ENCODE results near the gene ACE2.

Gene ACE2

DNA sequence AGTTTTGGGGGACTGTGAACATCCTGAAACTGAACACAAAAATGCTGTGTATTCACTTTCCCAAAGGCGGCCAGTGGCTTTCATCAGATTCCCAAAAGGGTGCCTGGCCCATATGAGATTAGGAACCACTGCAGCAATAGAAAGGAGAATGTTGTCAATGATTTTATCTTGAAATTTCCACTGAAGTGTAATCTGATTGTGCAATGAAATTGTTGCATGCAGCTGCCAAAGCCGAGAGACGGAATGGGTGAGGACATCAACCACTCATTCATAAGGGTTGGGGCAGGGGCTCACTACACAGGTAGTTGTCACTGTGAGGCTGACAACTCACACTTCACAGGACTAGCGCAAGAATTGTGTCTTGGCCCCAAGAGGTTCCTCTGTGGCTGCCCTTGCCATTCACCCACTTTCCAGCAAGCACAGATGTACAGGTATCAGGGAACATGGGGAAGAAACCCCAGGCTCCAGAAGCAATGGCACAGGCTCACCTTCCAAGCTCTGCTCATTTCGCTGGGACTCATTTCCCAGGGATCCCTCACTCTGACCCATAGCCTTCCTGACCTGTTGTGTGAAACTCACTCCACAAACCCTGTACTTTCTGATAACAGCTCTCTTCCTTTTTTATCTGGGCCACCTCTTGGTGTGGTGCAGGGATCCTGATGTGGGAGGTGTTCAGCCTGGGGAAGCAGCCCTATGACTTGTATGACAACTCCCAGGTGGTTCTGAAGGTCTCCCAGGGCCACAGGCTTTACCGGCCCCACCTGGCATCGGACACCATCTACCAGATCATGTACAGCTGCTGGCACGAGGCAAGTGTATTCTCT, 51.4 kb downstream of the ACE2 start:
- Histone ChIP-seq H3K27ac (ENCODE audit: low read length) (no peak overlapping the region), H3K79me2 (ENCODE audit: low read length) (no peaks in the 10 kb centered on the region), H2AFZ (ENCODE audit: low read length) (no peak overlapping the region), H3K4me3 (ENCODE audit: low read length) (no peak overlapping the region), H3K4me1 (ENCODE audit: low read length) (no peaks in the 10 kb centered on the region), H3K4me2 (ENCODE audit: low read depth, low read length) (no peak overlapping the region), H3F3A (ENCODE audit: insufficient read depth, low read length) (no peaks in the 10 kb centered on the region), H3K36me3 (replicated peaks; ENCODE audit: insufficient read depth, low read length) (no peaks in the 10 kb centered on the region), H3K9me3 (replicated peaks; ENCODE audit: insufficient read depth, low read length) (no peaks in the 10 kb centered on the region), H3K9ac (ENCODE audit: low read length) (no peak overlapping the region), H3K9me2 (replicated peaks; ENCODE audit: insufficient read depth, low read length) (no peaks in the 10 kb centered on the region), H4K20me1 (ENCODE audit: insufficient read depth, low read length) (no peaks in the 10 kb centered on the region), H3K27me3 (replicated peaks; ENCODE audit: insufficient read depth, low read length) (no peaks in the 10 kb centered on the region)
- no peak for DNase-seq
- TF ChIP-seq, protein P1, sequence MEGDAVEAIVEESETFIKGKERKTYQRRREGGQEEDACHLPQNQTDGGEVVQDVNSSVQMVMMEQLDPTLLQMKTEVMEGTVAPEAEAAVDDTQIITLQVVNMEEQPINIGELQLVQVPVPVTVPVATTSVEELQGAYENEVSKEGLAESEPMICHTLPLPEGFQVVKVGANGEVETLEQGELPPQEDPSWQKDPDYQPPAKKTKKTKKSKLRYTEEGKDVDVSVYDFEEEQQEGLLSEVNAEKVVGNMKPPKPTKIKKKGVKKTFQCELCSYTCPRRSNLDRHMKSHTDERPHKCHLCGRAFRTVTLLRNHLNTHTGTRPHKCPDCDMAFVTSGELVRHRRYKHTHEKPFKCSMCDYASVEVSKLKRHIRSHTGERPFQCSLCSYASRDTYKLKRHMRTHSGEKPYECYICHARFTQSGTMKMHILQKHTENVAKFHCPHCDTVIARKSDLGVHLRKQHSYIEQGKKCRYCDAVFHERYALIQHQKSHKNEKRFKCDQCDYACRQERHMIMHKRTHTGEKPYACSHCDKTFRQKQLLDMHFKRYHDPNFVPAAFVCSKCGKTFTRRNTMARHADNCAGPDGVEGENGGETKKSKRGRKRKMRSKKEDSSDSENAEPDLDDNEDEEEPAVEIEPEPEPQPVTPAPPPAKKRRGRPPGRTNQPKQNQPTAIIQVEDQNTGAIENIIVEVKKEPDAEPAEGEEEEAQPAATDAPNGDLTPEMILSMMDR (IDR thresholded peaks at IDR 0.05; ENCODE audit: low read length): no peak
- TF ChIP-seq EZH2phosphoT487 (IDR thresholded peaks at IDR 0.05; ENCODE audit: low read length) (no peak), EZH2 (optimal IDR thresholded peaks at IDR 0.05; ENCODE audit: low read depth, low read length) (no peak)

DNA sequence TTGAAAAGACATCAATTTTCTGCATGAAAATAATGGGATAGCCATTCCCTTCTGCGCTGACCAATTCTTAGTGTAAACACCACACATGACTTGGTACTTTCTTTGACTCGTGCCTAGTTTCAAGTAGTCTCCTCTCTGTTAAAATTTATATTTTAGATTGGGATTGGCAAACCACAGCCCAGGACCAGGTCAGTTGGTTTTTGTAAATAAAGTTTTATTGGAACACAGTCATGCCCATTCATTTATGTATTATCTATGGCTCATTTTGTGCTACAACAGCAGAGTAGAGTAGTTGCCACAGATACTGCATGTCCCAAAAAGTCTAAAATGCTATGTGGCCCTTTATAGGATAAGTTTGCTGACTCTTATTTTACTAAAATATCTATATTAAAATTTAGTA, 53.4 kb downstream of the ACE2 start:
- no peaks in the 10 kb centered on the region for H3K36me3 ChIP-seq (replicated peaks; ENCODE audit: insufficient read depth, low read length)
- no peak overlapping the region for H3K4me3 ChIP-seq (ENCODE audit: low read length)
- no peaks in the 10 kb centered on the region for H3K79me2 ChIP-seq (ENCODE audit: low read length)
- H4K20me1 ChIP-seq (ENCODE audit: insufficient read depth, low read length): no peaks in the 10 kb centered on the region
- H3K4me1 ChIP-seq (ENCODE audit: low read length): no peaks in the 10 kb centered on the region
- no peak overlapping the region for H2AFZ ChIP-seq (ENCODE audit: low read length)
- no peak overlapping the region for H3K9ac ChIP-seq (ENCODE audit: low read length)
- no peak overlapping the region for H3K27ac ChIP-seq (ENCODE audit: low read length)
- DNase-seq: no peak
- no peaks in the 10 kb centered on the region for H3F3A ChIP-seq (ENCODE audit: insufficient read depth, low read length)
- TF ChIP-seq EZH2 (optimal IDR thresholded peaks at IDR 0.05; ENCODE audit: low read depth, low read length) (no peak), EZH2phosphoT487 (IDR thresholded peaks at IDR 0.05; ENCODE audit: low read length) (no peak)
- TF ChIP-seq, protein P1 (IDR thresholded peaks at IDR 0.05; ENCODE audit: low read length): no peak
- H3K9me2 ChIP-seq (replicated peaks; ENCODE audit: insufficient read depth, low read length): no peaks in the 10 kb centered on the region
- no peaks in the 10 kb centered on the region for H3K27me3 ChIP-seq (replicated peaks; ENCODE audit: insufficient read depth, low read length)
- H3K9me3 ChIP-seq (replicated peaks; ENCODE audit: insufficient read depth, low read length): no peaks in the 10 kb centered on the region
- H3K4me2 ChIP-seq (ENCODE audit: low read depth, low read length): no peak overlapping the region

DNA sequence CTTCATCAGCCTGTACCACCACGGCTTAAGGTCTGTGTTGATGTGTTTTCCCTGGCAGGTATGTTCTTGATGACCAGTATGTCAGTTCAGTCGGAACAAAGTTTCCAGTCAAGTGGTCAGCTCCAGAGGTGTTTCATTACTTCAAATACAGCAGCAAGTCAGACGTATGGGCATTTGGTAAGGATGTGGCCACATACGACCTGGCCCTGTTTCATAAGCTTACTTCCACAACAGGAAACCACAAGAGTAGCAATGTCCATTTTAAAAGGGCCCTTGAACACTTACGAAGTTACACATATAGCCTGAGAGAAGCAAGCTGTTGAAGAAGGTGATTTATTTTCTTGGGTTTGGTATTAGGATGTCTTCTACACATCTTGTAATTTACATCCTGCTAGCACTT, 54.0 kb downstream of the ACE2 start:
- no peak overlapping the region for H2AFZ ChIP-seq (ENCODE audit: low read length)
- H3K4me3 ChIP-seq (ENCODE audit: low read length): no peak overlapping the region
- no peak overlapping the region for H3K9ac ChIP-seq (ENCODE audit: low read length)
- no peaks in the 10 kb centered on the region for H3K4me1 ChIP-seq (ENCODE audit: low read length)
- no peak overlapping the region for H3K27ac ChIP-seq (ENCODE audit: low read length)
- no peak for DNase-seq
- H4K20me1 ChIP-seq (ENCODE audit: insufficient read depth, low read length): no peaks in the 10 kb centered on the region
- no peaks in the 10 kb centered on the region for H3K36me3 ChIP-seq (replicated peaks; ENCODE audit: insufficient read depth, low read length)
- TF ChIP-seq, protein P1 (IDR thresholded peaks at IDR 0.05; ENCODE audit: low read length): no peak
- TF ChIP-seq EZH2phosphoT487 (IDR thresholded peaks at IDR 0.05; ENCODE audit: low read length) (no peak), EZH2 (optimal IDR thresholded peaks at IDR 0.05; ENCODE audit: low read depth, low read length) (no peak)
- H3K4me2 ChIP-seq (ENCODE audit: low read depth, low read length): no peak overlapping the region
- H3K9me3 ChIP-seq (replicated peaks; ENCODE audit: insufficient read depth, low read length): no peaks in the 10 kb centered on the region
- no peaks in the 10 kb centered on the region for H3F3A ChIP-seq (ENCODE audit: insufficient read depth, low read length)
- no peaks in the 10 kb centered on the region for H3K9me2 ChIP-seq (replicated peaks; ENCODE audit: insufficient read depth, low read length)
- no peaks in the 10 kb centered on the region for H3K79me2 ChIP-seq (ENCODE audit: low read length)
- H3K27me3 ChIP-seq (replicated peaks; ENCODE audit: insufficient read depth, low read length): no peaks in the 10 kb centered on the region

Data from MM.1S (cell line).